Adipocyte (in vitro differentiated cells): ENCODE measurements around the gene POLE4.

Experiments used
- DNase-seq: peaks from one replicate; pipeline ENCODE4 v3.0.0-alpha.2; 2015; ENCODE audit warnings: low read depth
- H3K27me3 ChIP-seq: replicated peaks from 2 replicates; pipeline ENCODE4 v1.7.0; 2013; ENCODE audit warnings: mild to moderate bottlenecking, low read length, moderate library complexity; ENCODE audit not compliant: control insufficient read depth, insufficient read depth
- H3K36me3 ChIP-seq: 2 replicates; pipeline ENCODE4 v1.7.0; 2013; ENCODE audit warnings: low read length, mild to moderate bottlenecking, moderate library complexity; ENCODE audit not compliant: control insufficient read depth, insufficient read depth, severe bottlenecking
- H3K4me1 ChIP-seq: 2 replicates; pipeline ENCODE4 v1.7.0; 2013; ENCODE audit warnings: mild to moderate bottlenecking, low read length, moderate library complexity; ENCODE audit not compliant: control insufficient read depth, insufficient read depth
- H3K4me3 ChIP-seq: 2 replicates; pipeline ENCODE4 v1.7.0; 2013; ENCODE audit warnings: mild to moderate bottlenecking, low read length, moderate library complexity
- H3K9ac ChIP-seq: 2 replicates; pipeline ENCODE4 v1.7.0; 2013; ENCODE audit warnings: mild to moderate bottlenecking, low read length, moderate library complexity
- H3K9me3 ChIP-seq: 2 replicates; pipeline ENCODE4 v1.7.0; 2013; ENCODE audit warnings: mild to moderate bottlenecking, low read length, moderate library complexity; ENCODE audit not compliant: control insufficient read depth

Gene POLE4

DNA sequence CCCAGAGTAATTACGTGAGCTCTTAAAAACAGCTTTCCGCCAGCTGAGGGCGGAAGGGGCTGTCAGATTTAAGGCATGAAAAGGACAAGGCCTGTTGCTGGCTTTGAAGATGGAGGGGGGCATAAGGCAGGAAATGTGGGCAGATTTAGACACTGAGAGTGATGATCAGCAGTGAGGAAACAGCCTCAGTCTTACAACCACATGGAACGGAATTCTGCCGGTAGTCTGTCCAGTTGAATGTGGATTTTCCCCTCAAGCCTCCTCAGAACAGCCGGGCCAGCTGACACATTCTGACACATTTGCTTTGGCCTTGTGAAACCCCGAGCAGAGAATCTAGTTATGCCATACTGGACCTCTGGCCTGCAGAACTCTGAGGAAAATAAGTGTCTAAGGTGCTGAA lies 16.6 kb downstream of the POLE4 start:
- H3K4me3 ChIP-seq = no peak overlapping the region
- peaks cover 7% of the 10 kb centered on the region for H3K4me1 ChIP-seq
- no peak for DNase-seq
- no peaks in the 10 kb centered on the region for H3K9me3 ChIP-seq
- H3K27me3 ChIP-seq = no peaks in the 10 kb centered on the region
- H3K9ac ChIP-seq = no peak overlapping the region
- H3K36me3 ChIP-seq = no peaks in the 10 kb centered on the region

GRCh38 chr2:74979844-74980243 lies 21.4 kb downstream of the POLE4 start:
- Histone ChIP-seq H3K9me3 (no peaks in the 10 kb centered on the region), H3K9ac (no peak overlapping the region), H3K27me3 (no peaks in the 10 kb centered on the region), H3K4me1 (peaks cover 6% of the 10 kb centered on the region), H3K4me3 (no peak overlapping the region), H3K36me3 (no peaks in the 10 kb centered on the region)
- no peak for DNase-seq

DNA sequence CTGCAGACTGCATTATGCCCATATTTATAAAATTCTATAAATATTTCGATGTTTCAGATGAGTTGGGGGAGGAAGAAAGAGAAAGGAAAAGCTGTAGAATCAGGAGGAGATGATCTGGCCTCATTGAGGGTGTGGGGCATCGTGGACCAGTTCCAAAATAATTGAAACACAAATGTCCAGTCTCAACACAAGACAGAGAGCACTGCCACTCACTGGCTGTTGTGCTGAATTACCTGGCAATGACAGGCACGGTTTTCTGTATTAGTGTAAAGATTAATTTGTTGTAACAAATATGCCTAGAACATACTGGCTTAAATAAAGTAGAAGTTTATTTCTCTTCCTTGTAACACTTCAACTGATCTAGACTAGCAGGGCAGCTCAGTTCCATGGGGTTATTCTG lies 24.1 kb downstream of the POLE4 start:
- Histone ChIP-seq H3K9ac (no peak overlapping the region), H3K9me3 (no peaks in the 10 kb centered on the region), H3K27me3 (no peaks in the 10 kb centered on the region), H3K4me1 (no peaks in the 10 kb centered on the region), H3K36me3 (no peaks in the 10 kb centered on the region), H3K4me3 (no peak overlapping the region)
- DNase-seq = no peak

- no peak overlapping the region for H3K4me3 ChIP-seq
- H3K9me3 ChIP-seq = no peaks in the 10 kb centered on the region
- no peaks in the 10 kb centered on the region for H3K27me3 ChIP-seq
- H3K9ac ChIP-seq = no peak overlapping the region
- no peaks in the 10 kb centered on the region for H3K4me1 ChIP-seq
- no peaks in the 10 kb centered on the region for H3K36me3 ChIP-seq
- DNase-seq = no peak
Measured at GRCh38 chr2:74983631-74984392, 25.4 kb downstream of the POLE4 start.

DNA sequence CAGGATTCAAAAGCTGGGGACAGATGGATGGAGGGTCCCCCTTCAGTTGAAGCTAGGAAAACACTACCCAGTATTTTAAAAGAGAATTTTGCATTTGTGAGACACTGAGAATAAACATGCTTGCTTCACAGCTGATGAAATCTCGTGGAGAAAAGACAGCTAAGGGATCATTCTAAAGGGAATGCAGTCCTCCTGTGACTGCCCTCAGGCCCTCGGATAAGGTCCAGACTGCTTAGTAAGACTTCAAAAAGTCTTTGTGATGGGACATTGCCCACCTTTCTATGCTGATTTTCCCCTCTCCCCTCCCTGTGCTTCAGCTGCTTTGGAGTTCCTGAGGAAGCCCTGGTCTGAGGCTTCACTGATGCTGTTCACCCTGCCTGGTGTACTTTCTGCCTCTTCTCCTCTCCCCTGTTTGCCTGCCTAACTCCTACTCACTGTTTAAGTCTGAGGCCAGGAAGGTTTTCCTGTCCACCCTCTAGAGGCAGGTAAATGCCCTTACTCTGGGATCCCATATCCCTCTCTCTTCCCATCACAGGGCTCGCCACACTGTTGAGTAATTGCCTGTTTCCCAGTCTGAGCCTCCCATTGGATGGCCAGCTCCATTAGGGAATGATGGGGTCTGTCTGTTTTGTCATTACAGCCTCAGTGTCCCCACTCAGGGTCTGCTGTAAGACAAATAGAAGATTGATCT lies 26.6 kb downstream of the POLE4 start:
- Histone ChIP-seq H3K27me3 (no peaks in the 10 kb centered on the region), H3K9ac (no peak overlapping the region), H3K4me3 (no peak overlapping the region), H3K9me3 (no peaks in the 10 kb centered on the region), H3K36me3 (no peaks in the 10 kb centered on the region), H3K4me1 (no peaks in the 10 kb centered on the region)
- DNase-seq = peak; percentile 12

DNA sequence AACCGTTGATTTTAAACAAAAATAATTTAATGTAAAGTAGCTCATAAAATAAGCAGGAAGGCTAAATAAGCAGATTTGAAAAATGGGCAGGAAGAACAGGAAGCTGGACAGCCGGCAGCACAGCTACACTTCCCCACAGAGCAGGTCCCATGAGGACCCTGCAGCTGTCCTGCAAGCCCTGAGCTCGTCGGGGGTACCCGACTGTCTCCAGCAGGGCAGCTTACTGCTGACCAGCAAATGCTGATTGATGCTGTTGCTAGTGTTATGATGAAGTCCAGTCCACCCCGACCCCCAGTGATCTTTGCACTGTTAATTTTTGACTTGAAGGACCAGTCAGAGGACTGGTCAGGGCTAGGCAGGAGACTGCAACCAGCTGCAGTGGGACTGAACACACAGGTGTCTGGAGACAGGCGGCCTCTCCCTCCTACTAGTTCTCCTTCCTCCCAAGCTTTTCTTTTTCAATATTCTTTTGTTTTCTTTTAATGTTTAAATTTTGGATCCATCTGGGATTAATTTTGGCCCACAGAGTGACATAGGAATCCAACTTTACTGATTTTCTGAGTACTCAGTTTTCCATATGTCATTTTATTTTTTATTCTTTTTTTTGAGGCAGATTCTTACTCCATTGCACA lies 27.7 kb downstream of the POLE4 start:
- no peaks in the 10 kb centered on the region for H3K27me3 ChIP-seq
- H3K4me3 ChIP-seq = no peak overlapping the region
- H3K36me3 ChIP-seq = no peaks in the 10 kb centered on the region
- DNase-seq = no peak
- H3K9ac ChIP-seq = no peak overlapping the region
- H3K9me3 ChIP-seq = no peaks in the 10 kb centered on the region
- no peaks in the 10 kb centered on the region for H3K4me1 ChIP-seq

GRCh38 chr2:74991977-74992376 lies 33.5 kb downstream of the POLE4 start:
- H3K36me3 ChIP-seq = no peaks in the 10 kb centered on the region
- H3K9me3 ChIP-seq = no peaks in the 10 kb centered on the region
- H3K9ac ChIP-seq = no peak overlapping the region
- H3K4me3 ChIP-seq = no peak overlapping the region
- no peaks in the 10 kb centered on the region for H3K27me3 ChIP-seq
- no peaks in the 10 kb centered on the region for H3K4me1 ChIP-seq
- no peak for DNase-seq

GRCh38 chr2:74999468-74999867 lies 41.0 kb downstream of the POLE4 start:
- Histone ChIP-seq H3K27me3 (no peaks in the 10 kb centered on the region), H3K9me3 (no peaks in the 10 kb centered on the region), H3K36me3 (no peaks in the 10 kb centered on the region), H3K4me3 (no peak overlapping the region), H3K9ac (no peak overlapping the region), H3K4me1 (peaks cover 7% of the 10 kb centered on the region)
- no peak for DNase-seq

DNA sequence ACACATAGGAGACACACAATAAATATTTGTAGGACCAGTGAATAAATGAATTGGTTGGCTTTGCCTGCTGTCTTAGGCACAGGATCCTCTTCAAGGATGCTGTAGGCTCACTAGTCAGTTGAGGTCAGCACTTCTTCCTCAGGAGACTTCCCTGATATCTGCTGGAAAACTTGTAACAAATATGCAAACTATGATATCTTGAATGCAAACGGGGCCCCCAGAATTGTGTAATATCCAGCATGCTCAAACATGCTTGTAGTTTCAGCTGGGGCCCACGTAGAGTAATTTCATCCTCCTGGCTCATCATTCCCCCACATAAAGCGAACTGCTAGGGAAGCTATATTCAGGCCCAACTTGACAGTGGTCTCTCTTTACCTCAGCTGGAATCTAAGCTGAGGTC lies 43.6 kb downstream of the POLE4 start:
- H3K27me3 ChIP-seq = no peaks in the 10 kb centered on the region

GRCh38 chr2:75003276-75003675 lies 44.8 kb downstream of the POLE4 start:
- no peak for DNase-seq
- H3K36me3 ChIP-seq = no peaks in the 10 kb centered on the region
- H3K27me3 ChIP-seq = no peaks in the 10 kb centered on the region
- peaks cover 7% of the 10 kb centered on the region for H3K4me1 ChIP-seq
- H3K9me3 ChIP-seq = no peaks in the 10 kb centered on the region
- no peak overlapping the region for H3K4me3 ChIP-seq
- no peak overlapping the region for H3K9ac ChIP-seq

More for the DNA sequence above, 43.6 kb downstream of the POLE4 start:
- H3K4me3 ChIP-seq = no peak overlapping the region
- no peak for DNase-seq
- no peaks in the 10 kb centered on the region for H3K36me3 ChIP-seq
- no peaks in the 10 kb centered on the region for H3K9me3 ChIP-seq
- no peak overlapping the region for H3K9ac ChIP-seq
- peaks cover 7% of the 10 kb centered on the region for H3K4me1 ChIP-seq

- Histone ChIP-seq H3K9me3 (no peaks in the 10 kb centered on the region), H3K9ac (no peak overlapping the region), H3K27me3 (no peaks in the 10 kb centered on the region), H3K4me1 (peaks cover 7% of the 10 kb centered on the region), H3K4me3 (no peak overlapping the region), H3K36me3 (no peaks in the 10 kb centered on the region)
- DNase-seq = no peak
Measured at GRCh38 chr2:75003773-75004172, 45.3 kb downstream of the POLE4 start.
